Epidermal melanocyte (primary cell): Measurements from ENCODE around the gene RARS1.

Source experiments
- DNase-seq: peaks from one replicate; pipeline ENCODE4 v3.0.0; 2011; ENCODE audit warnings: low spot score; ENCODE audit not compliant: insufficient read length

RARS1 gene

DNA sequence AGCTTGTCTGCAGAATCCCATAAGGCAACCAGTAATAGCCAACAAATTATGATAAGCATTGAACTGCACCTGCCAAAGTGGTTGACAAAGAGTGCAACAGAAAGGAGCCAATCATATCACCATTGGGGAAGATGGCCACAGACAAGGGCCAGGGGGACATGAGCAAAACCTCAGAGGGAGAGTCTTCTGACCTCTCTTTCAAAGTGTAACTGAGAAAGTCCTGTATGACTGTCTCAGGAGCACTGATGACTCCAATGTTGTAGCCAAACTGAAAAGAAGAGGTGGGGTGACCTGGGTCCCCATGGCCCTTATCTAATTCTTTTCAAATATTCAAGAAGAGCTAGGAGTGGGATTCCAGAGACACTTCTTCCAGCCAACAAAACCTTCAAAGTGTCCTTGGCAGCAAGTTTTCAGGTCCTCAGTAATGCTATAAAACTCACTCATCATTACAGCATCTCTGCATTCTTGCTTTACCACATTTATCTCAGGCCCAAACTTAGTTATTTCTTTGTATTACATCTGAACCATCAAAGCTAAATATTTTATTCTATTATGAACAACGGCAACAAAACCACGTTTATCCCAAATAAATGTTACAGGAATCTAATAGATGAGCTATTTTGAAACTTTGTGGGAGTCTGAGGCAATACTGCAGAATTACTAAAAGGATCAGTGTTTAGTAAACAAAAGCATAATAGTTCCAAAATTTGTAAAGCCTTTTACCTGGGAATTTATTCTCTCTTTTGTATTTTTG, 67.3 kb downstream of the RARS1 start:
- no peak for DNase-seq

DNA sequence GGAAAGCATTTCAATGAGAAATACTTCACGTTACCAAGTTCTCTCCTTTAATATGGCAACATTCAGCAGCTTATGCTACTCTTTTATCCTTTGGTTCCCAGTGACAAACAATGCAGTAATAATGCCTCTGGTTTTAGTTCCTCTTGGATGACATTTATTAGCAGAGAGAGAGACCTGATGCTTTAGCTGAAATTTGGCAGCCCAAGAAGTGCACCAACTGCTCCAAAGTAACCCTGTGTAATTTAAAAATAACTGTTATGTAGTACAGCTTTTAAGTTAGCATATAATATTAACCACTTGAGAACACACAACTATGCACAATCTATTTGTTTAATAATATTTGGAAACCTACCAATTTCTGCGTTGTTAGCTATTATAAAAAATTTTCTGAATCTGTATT, 71.1 kb downstream of the RARS1 start:
- DNase-seq, result no peak

DNA sequence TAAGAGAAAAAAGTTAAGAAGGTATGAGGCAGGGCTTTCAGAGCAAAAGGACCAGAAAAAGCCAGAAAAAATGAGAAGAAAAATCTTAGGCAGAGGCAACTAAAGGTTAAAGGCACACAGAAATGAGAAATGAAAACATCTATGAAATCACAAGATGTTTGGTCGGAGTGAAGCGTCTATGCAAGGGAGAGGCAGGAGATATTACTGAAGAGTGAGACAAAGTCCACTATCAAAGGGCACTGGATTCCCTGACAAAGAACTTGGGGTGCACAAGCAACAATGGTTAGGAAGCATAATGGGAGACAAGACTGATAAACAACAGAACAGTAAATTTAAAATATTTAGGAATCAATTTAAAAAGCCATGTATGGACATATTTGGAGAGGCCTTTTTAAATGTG, 76.0 kb downstream of the RARS1 start:
- DNase-seq, result no peak

DNA sequence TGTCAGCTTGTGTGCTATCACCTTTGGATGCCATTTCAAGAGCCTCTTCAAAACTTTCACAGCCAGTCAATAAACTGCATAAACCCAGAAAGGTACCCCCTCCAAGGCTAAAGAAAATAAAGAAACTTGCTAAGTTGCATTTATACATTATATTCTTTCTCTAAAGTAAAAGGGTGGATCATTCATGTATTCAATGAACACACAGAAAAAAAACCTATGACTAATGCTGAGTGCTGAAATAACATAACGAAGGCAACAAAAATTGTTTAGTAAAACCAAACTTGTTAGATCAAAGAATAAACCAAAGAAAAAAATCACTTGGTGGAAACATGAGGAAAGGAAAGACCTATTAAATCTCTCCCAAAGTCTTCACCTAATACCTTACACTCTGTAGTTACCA, 77.7 kb downstream of the RARS1 start:
- DNase-seq, result no peak

DNA sequence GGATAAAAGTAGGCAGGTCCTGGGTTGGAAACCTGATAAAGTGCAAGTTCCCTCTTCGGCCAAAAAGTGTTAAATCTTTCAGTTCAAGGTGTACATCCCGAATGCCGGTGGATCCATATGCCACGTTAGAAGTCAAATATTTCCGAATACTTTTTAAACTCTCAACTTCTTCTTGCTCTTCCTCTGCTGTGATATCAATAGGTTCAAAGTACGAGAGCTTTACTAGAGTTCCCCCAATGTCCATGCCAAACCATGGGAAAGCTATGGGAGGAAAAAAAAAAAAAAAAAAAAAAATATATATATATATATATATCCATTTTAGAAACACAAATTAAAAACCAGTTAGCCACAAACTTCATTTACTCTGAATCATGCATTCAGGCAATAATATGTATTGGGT, 82.5 kb downstream of the RARS1 start:
- DNase-seq, result no peak
